Fibroblast of lung (primary cell): ENCODE measurements around the gene CABP7. TPM values are rescaled to one million over a fixed set of nuclear protein-coding genes. Genes with fewer than 3 reads are reported as not detected.

Experiments
- DNase-seq, 2 donors: peaks; one replicate each; pipeline versions ENCODE4 v3.0.0 to v3.0.0-alpha.2; 2010; ENCODE audit warnings: low read depth in 2 of 2
- H2AFZ ChIP-seq: 2 replicates; pipeline ENCODE4 v1.5.1; 2012; ENCODE audit warnings: low read length, control low read depth, inconsistent platforms
- H3K27ac ChIP-seq: 2 replicates; pipeline ENCODE4 v1.5.1; 2011; ENCODE audit warnings: low read length, control low read depth; ENCODE audit not compliant: insufficient read depth
- H3K27me3 ChIP-seq: 2 replicates; pipeline ENCODE4 v1.5.1; 2011; ENCODE audit warnings: mild to moderate bottlenecking, low read length; ENCODE audit not compliant: control insufficient read depth, insufficient read depth
- H3K36me3 ChIP-seq: 2 replicates; pipeline ENCODE4 v1.5.1; 2011; ENCODE audit warnings: low read length; ENCODE audit not compliant: control insufficient read depth, insufficient read depth
- H3K4me1 ChIP-seq: 2 replicates; pipeline ENCODE4 v1.5.1; 2011; ENCODE audit warnings: low read length; ENCODE audit not compliant: control insufficient read depth, insufficient read depth; ENCODE audit errors: extremely low read depth
- H3K4me2 ChIP-seq: 2 replicates; pipeline ENCODE4 v1.5.1; 2011; ENCODE audit warnings: low read length, control low read depth; ENCODE audit not compliant: insufficient read depth; ENCODE audit errors: extremely low read depth
- H3K4me3 ChIP-seq, 4 experiments: fragments of 200-600 bp in 1 of 4; sonication (generic) in 1 of 4; replicated peaks in 1 of 4; 2 replicates each; pipeline ENCODE4 v1.5.1; 2011 to 2016; ENCODE audit warnings: low read length in 4 of 4, low read depth in 3 of 4, mild to moderate bottlenecking in 3 of 4, control low read depth in 2 of 4, inconsistent platforms in 1 of 4, mixed read lengths in 1 of 4; ENCODE audit not compliant: insufficient read depth in 1 of 4; ENCODE audit errors: control extremely low read depth in 1 of 4
- H3K79me2 ChIP-seq: 2 replicates; pipeline ENCODE4 v1.5.1; 2012; ENCODE audit warnings: mild to moderate bottlenecking, low read length, inconsistent platforms; ENCODE audit not compliant: control insufficient read depth, insufficient read depth
- H3K9ac ChIP-seq: 2 replicates; pipeline ENCODE4 v1.5.1; 2011; ENCODE audit warnings: mild to moderate bottlenecking, low read length, control low read depth; ENCODE audit not compliant: insufficient read depth
- H3K9me3 ChIP-seq: 2 replicates; pipeline ENCODE4 v1.5.1; 2012; ENCODE audit warnings: low read depth, low read length; ENCODE audit not compliant: control insufficient read depth, insufficient read depth
- H4K20me1 ChIP-seq: 2 replicates; pipeline ENCODE4 v1.5.1; 2011; ENCODE audit warnings: low read length; ENCODE audit not compliant: control insufficient read depth, insufficient read depth; ENCODE audit errors: extremely low read depth
- EZH2 ChIP-seq: IDR thresholded peaks from 2 replicates; pipeline ENCODE4 v1.5.1; 2012; ENCODE audit warnings: low read length, control low read depth, mild to moderate bottlenecking; ENCODE audit errors: missing control alignments
- polyA plus RNA-seq, 2 donors: library from polyadenylated mRNA; depleted of rRNA in 1 of 2; stranded (reverse) in 1 of 2; unstranded in 1 of 2; fragments of >200 nt; gene quantifications; 2 replicates each; pipeline ENCODE4 v1.2.1, GENCODE V29; 2011 to 2012; ENCODE audit warnings: missing spikeins in 1 of 2
- total RNA-seq: library from RNA; depleted of rRNA; stranded (reverse); fragments of >200 nt; gene quantifications from 2 replicates; pipeline ENCODE4 v1.2.1, GENCODE V29; 2014
- TF ChIP-seq, protein P1 (sequence below), 2 donors: IDR thresholded peaks in 1 of 2; conservative IDR thresholded peaks in 1 of 2; 1 replicate in 1 of 2; 2 replicates in 1 of 2; pipeline ENCODE4 v1.5.1; 2011 to 2012; ENCODE audit warnings: low read length in 2 of 2, control low read depth in 1 of 2, inconsistent platforms in 1 of 2, low read depth in 1 of 2, mild to moderate bottlenecking in 1 of 2

The CABP7 gene
- total and polyA plus RNA-seq, 2 donors (not counting 1 experiment from before 2014, with no cell fraction given): not detected

DNA sequence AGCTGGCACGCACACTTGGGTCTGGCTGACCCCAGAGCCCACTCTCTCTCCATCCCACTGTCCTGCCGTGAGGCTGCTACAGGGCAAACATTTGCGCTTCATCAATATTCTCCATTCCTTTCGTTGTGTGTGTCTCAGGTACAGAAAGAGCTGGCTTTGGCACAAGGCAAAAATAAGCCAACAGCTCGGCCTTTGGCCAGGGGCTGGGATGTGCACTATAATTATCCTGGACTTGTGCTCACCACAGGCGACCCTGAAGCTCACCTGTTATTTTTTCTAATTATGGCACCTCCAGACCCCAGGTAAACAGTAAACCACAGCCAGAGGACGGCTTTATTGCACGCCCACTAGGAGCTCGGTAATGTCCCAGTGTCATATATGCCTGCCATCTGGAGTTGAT lies 36.1 kb downstream of the CABP7 start:
- no peaks in the 10 kb centered on the region for H3K9me3 ChIP-seq
- no peak overlapping the region for H3K9ac ChIP-seq
- H3K36me3 ChIP-seq: no peaks in the 10 kb centered on the region

DNA sequence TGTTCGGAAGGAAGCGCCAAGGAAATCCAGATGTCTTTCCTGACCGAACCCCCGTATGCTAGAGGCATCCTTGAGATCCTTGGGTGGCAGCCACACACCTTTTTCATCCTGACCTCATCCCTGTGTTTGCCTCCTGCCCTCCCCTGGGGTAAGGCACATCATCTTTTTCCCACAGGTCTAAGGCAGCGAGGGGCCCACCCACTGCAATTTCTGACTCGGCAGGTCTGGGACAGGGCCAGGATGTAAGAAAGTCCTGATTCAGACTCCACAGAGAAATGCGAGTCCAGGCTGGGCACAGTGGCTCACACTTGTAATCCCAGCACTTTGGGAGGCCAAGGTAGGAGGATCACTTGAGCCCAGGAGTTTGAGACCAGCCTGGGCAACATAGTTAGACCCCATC lies 36.5 kb downstream of the CABP7 start:
- H3K4me2 ChIP-seq: no peak overlapping the region
- no peak for TF ChIP-seq EZH2
- TF ChIP-seq, protein P1, sequence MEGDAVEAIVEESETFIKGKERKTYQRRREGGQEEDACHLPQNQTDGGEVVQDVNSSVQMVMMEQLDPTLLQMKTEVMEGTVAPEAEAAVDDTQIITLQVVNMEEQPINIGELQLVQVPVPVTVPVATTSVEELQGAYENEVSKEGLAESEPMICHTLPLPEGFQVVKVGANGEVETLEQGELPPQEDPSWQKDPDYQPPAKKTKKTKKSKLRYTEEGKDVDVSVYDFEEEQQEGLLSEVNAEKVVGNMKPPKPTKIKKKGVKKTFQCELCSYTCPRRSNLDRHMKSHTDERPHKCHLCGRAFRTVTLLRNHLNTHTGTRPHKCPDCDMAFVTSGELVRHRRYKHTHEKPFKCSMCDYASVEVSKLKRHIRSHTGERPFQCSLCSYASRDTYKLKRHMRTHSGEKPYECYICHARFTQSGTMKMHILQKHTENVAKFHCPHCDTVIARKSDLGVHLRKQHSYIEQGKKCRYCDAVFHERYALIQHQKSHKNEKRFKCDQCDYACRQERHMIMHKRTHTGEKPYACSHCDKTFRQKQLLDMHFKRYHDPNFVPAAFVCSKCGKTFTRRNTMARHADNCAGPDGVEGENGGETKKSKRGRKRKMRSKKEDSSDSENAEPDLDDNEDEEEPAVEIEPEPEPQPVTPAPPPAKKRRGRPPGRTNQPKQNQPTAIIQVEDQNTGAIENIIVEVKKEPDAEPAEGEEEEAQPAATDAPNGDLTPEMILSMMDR (conservative IDR thresholded peaks at IDR 0.05 in 1 of 2, IDR thresholded peaks at IDR 0.05 in 1 of 2; ENCODE audit: low read depth in 1 of 2, low read length in 2 of 2): no peak
- no peaks in the 10 kb centered on the region for H4K20me1 ChIP-seq
- no peak overlapping the region for H3K9ac ChIP-seq
- H3K79me2 ChIP-seq: no peaks in the 10 kb centered on the region
- H3K27ac ChIP-seq: no peak overlapping the region
- no peaks in the 10 kb centered on the region for H3K9me3 ChIP-seq
- no peaks in the 10 kb centered on the region for H3K4me1 ChIP-seq
- H3K36me3 ChIP-seq: no peaks in the 10 kb centered on the region
- H3K27me3 ChIP-seq: no peaks in the 10 kb centered on the region
- no peak overlapping the region for H3K4me3 ChIP-seq
- no peak for DNase-seq
- no peak overlapping the region for H2AFZ ChIP-seq

More for the DNA sequence above, 36.1 kb downstream of the CABP7 start:
- no peak overlapping the region for H3K4me3 ChIP-seq
- H3K4me2 ChIP-seq: no peak overlapping the region
- no peaks in the 10 kb centered on the region for H3K4me1 ChIP-seq
- TF ChIP-seq, protein P1 (conservative IDR thresholded peaks at IDR 0.05 in 1 of 2, IDR thresholded peaks at IDR 0.05 in 1 of 2; ENCODE audit: low read depth in 1 of 2, low read length in 2 of 2): no peak
- no peak for TF ChIP-seq EZH2
- H2AFZ ChIP-seq: no peak overlapping the region
- H3K79me2 ChIP-seq: no peaks in the 10 kb centered on the region
- H4K20me1 ChIP-seq: no peaks in the 10 kb centered on the region
- H3K27me3 ChIP-seq: no peaks in the 10 kb centered on the region
- no peak overlapping the region for H3K27ac ChIP-seq
- no peak for DNase-seq

DNA sequence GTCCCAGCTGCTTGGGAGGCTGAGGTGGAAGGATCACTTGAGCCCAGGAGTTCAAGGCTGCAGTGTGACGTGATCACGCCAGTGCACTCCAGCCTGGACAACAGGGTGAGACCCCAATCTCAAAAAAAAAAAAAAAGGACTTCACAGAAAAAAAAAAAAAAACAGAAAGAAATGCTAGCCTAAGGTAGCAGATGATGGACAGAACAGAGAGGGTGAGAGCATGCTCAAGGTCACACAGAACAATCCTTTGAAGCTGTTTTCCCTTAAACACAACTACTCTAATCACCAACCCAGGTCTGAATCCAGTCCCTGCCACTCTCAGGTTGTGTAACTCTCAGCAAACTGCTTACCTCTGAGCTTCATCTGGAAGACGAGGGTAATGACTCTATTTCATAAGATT lies 37.3 kb downstream of the CABP7 start:
- no peak overlapping the region for H3K4me2 ChIP-seq
- TF ChIP-seq EZH2: no peak
- TF ChIP-seq, protein P1 (conservative IDR thresholded peaks at IDR 0.05 in 1 of 2, IDR thresholded peaks at IDR 0.05 in 1 of 2; ENCODE audit: low read depth in 1 of 2, low read length in 2 of 2): no peak
- H3K79me2 ChIP-seq: no peaks in the 10 kb centered on the region
- H4K20me1 ChIP-seq: no peaks in the 10 kb centered on the region
- H3K36me3 ChIP-seq: no peaks in the 10 kb centered on the region
- H3K27me3 ChIP-seq: no peaks in the 10 kb centered on the region
- H3K9ac ChIP-seq: no peak overlapping the region
- H3K4me3 ChIP-seq: no peak overlapping the region
- no peak overlapping the region for H3K27ac ChIP-seq
- no peak for DNase-seq
- no peak overlapping the region for H2AFZ ChIP-seq
- H3K4me1 ChIP-seq: no peaks in the 10 kb centered on the region
- H3K9me3 ChIP-seq: no peaks in the 10 kb centered on the region
